ENCODE results near the gene PMF1.
A peak's percentile ranks its signal among the peaks of the same experiment; 100 is the strongest.
"Not testable (repeated sequence)": the region's sequence is repeated elsewhere in the genome, so short reads cannot be mapped to it uniquely, and the experiment has no call there.

PMF1 gene

DNA sequence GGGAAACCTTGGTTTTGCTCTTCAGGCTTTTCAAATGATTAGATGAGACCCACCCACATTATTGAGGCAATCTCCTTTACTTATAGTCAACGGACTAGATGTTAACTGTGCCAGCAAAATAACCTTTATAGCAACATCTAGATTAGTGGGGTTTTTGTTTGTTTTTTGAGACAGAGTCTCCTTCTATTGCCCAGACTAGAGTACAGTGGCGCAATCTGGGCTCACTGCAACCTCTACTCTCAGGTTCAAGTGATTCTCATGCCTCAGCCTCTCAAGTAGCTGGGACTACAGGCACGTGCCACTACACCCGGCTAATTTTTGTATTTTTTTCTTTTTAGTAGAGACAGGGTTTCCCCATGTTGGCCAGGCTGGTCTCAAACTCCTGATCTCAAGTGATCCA, 22.5 kb upstream of the PMF1 start:
- peaks cover 2 to 22% (median 15%) of the 10 kb centered on the region in 4 experiments for H3K4me1 ChIP-seq (ENCODE audit: control extremely low read depth in 1 of 4, control insufficient read depth in 4 of 4, insufficient read depth in 4 of 4, low read length in 3 of 4)
- CTCF ChIA-PET: interaction anchor here (1.4 to 1.6 kb wide), 2 partner anchors 26 to 100 kb away, joined by 3 read pairs; no protein-coding TSS in a partner anchor
- 100% methylated on average over 3 of the region's 4 CpGs for WGBS (ENCODE audit: insufficient coverage)
- H3K4me3 ChIP-seq (ENCODE audit: control insufficient read depth in 1 of 7, extremely low read depth in 1 of 7, insufficient read depth in 4 of 7, low read depth in 2 of 7, low read length in 6 of 7); DNase-seq; H3K27ac ChIP-seq (ENCODE audit: insufficient read depth in 1 of 2, low read depth in 1 of 2, low read length in 2 of 2, poor library complexity in 1 of 2, severe bottlenecking in 2 of 2); H3K9me3 ChIP-seq (ENCODE audit: control extremely low read depth in 1 of 5, control insufficient read depth in 4 of 5, insufficient read depth in 2 of 5, low read depth in 1 of 5, low read length in 4 of 5); H3K36me3 ChIP-seq (ENCODE audit: control insufficient read depth in 4 of 4, insufficient read depth in 4 of 4, low read length in 3 of 4); H3K27me3 ChIP-seq (replicated peaks in 2 of 5; ENCODE audit: control insufficient read depth in 4 of 5, insufficient read depth in 5 of 5, low read length in 4 of 5); POLR2A ChIA-PET: not testable (repeated sequence)

DNA sequence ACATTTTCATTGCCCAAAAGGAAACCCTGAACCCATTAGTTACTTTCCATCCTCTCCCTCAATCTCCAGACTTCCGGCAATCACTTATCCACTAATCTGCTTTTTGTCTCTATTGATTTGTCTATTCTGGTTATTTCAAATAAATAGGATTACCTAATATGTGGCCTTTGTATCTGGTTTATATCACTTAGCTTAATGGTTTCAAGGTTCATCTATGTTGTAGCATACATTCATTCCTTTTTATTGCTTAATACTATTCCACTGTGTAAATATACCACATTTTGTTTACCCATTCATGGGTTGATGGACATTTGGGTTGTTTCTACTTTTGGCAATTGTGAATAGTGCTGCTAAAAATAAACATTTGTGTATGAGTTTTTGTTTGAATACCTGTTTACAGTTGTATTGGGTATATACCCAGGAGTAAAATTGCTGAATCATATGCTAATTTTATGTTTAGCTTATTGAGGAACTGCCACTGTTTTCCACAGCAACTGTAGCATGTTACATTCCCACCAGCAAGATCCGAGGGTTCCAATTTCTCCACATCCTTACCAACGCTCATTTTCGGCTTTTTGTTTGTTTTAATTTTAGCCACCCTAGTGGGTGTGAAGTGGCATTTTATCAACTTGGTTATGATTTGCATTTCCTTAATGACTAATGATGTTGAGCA, 21.4 kb upstream of the PMF1 start:
- no peak overlapping the region for H3K4me3 ChIP-seq (ENCODE audit: control insufficient read depth in 1 of 7, extremely low read depth in 1 of 7, insufficient read depth in 4 of 7, low read depth in 2 of 7, low read length in 6 of 7)
- H3K4me1 ChIP-seq (ENCODE audit: control extremely low read depth in 1 of 4, control insufficient read depth in 4 of 4, insufficient read depth in 4 of 4, low read length in 3 of 4): peaks cover 2 to 22% (median 15%) of the 10 kb centered on the region in 4 experiments
- peaks cover 0 to 3% (median 0%) of the 10 kb centered on the region in 5 experiments for H3K9me3 ChIP-seq (ENCODE audit: control extremely low read depth in 1 of 5, control insufficient read depth in 4 of 5, insufficient read depth in 2 of 5, low read depth in 1 of 5, low read length in 4 of 5)
- no peak overlapping the region for H3K27ac ChIP-seq (ENCODE audit: insufficient read depth in 1 of 2, low read depth in 1 of 2, low read length in 2 of 2, poor library complexity in 1 of 2, severe bottlenecking in 2 of 2)
- peaks cover 0 to 9% (median 5%) of the 10 kb centered on the region in 4 experiments for H3K36me3 ChIP-seq (ENCODE audit: control insufficient read depth in 4 of 4, insufficient read depth in 4 of 4, low read length in 3 of 4)
- H3K27me3 ChIP-seq (replicated peaks in 2 of 5; ENCODE audit: control insufficient read depth in 4 of 5, insufficient read depth in 5 of 5, low read length in 4 of 5): no peaks in the 10 kb centered on the region
- CTCF ChIA-PET: interaction anchor here (1.6 kb wide), 1 partner anchor 27 kb away, joined by 3 read pairs; no protein-coding TSS in a partner anchor
- no CpG with 5 or more reads among the region's 4 CpGs for WGBS (ENCODE audit: insufficient coverage)
- peak in 2 of 3 donors; percentile 39 to 41 for DNase-seq
- POLR2A ChIA-PET: no interaction called here

DNA sequence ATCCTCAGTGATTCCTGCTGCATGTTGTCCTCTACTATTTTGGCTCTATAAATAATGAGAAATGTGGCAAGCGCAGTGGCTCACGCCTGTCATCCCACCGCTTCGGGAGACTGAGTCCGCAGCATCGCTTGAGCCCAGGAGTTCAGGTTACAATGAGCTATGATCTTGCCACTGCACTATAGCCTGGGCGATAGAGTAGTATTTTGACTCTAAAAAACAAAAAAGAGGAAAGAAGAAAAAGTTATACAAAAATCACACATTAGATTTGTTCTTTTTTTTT, 19.7 kb upstream of the PMF1 start:
- H3K4me3 ChIP-seq (ENCODE audit: control insufficient read depth in 1 of 7, extremely low read depth in 1 of 7, insufficient read depth in 4 of 7, low read depth in 2 of 7, low read length in 6 of 7): peak overlapping the region; percentile 69 to 98 (median 94)
- peaks cover 0 to 20% (median 10%) of the 10 kb centered on the region in 4 experiments for H3K36me3 ChIP-seq (ENCODE audit: control insufficient read depth in 4 of 4, insufficient read depth in 4 of 4, low read length in 3 of 4)
- peak overlapping the region; percentile 76 to 92 for H3K27ac ChIP-seq (ENCODE audit: insufficient read depth in 1 of 2, low read depth in 1 of 2, low read length in 2 of 2, poor library complexity in 1 of 2, severe bottlenecking in 2 of 2)
- no peaks in the 10 kb centered on the region for H3K27me3 ChIP-seq (replicated peaks in 2 of 5; ENCODE audit: control insufficient read depth in 4 of 5, insufficient read depth in 5 of 5, low read length in 4 of 5)
- DNase-seq: no peak
- CTCF ChIA-PET: interaction anchor here (1.1 to 1.8 kb wide), 3 partner anchors 31 to 60 kb away, joined by 4 to 11 read pairs (median 5); no protein-coding TSS in a partner anchor
- POLR2A ChIA-PET: interaction anchor here (0.9 to 1.0 kb wide), 2 partner anchors 20 to 96 kb away, joined by 3 read pairs; partner anchors contain the start of gene PMF1
- H3K4me1 ChIP-seq (ENCODE audit: control extremely low read depth in 1 of 4, control insufficient read depth in 4 of 4, insufficient read depth in 4 of 4, low read length in 3 of 4): peaks cover 2 to 22% (median 15%) of the 10 kb centered on the region in 4 experiments
- peaks cover 0 to 3% (median 0%) of the 10 kb centered on the region in 5 experiments for H3K9me3 ChIP-seq (ENCODE audit: control extremely low read depth in 1 of 5, control insufficient read depth in 4 of 5, insufficient read depth in 2 of 5, low read depth in 1 of 5, low read length in 4 of 5)
- 100% methylated on average over 2 of the region's 7 CpGs for WGBS (ENCODE audit: insufficient coverage)

DNA sequence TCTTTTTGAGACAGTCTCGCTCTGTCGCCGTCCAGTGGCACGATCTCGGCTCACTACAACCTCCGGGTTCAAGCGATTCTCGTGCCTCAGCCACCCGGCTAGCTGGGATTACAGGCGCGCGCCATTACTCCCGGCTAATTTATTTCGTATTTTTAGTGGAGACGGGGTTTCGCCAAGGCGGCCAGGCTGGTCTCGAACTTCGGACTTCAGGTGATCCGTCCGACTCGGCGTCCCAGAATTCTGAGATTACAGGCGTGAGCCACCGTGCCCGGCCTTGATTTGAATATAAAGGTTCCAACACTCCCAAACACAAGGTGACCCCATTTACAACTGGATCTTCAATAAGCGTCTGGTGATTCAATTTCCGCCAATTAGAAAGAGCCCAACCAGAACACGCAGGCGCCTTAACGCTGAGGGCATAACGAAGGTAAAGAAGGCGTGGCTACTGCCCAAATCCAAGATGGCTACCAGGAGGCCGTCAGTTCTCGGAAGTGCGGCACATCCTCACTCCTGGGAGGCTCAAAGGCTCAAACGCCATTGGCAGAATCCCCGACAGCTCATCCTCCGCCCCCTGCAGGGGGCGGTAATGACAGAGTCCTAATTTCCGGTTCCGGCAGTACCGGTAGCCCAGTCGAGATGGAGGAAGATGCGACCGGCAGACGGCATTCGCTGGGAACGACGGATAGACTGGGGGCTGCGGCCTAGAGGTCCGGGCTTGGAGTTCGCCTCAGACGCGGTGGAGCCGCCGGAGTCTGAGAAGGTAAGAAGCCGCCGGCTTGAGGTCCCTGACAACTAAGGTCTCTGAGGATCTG, 19.1 kb upstream of the PMF1 start, which contains the start of gene SLC25A44:
Gene SLC25A44, plus strand, starts transcription at position 617 of the 812 bp plus-strand sequence. CDS start 5,744 bp downstream, outside the sequence.
- WGBS (ENCODE audit: insufficient coverage): 0% methylated on average over 54 of the region's 59 CpGs
- DNase-seq: peak; percentile 99
- H3K9me3 ChIP-seq (ENCODE audit: control extremely low read depth in 1 of 5, control insufficient read depth in 4 of 5, insufficient read depth in 2 of 5, low read depth in 1 of 5, low read length in 4 of 5): peaks cover 0 to 3% (median 0%) of the 10 kb centered on the region in 5 experiments
- peak within 1 kb of the TSS; percentile 81 to 92 for H3K27ac ChIP-seq (ENCODE audit: insufficient read depth in 1 of 2, low read depth in 1 of 2, low read length in 2 of 2, poor library complexity in 1 of 2, severe bottlenecking in 2 of 2)
- peak within 1 kb of the TSS; percentile 87 to 98 (median 94) for H3K4me3 ChIP-seq (ENCODE audit: control insufficient read depth in 1 of 7, extremely low read depth in 1 of 7, insufficient read depth in 4 of 7, low read depth in 2 of 7, low read length in 6 of 7)
- peaks cover 2 to 22% (median 15%) of the 10 kb centered on the region in 4 experiments for H3K4me1 ChIP-seq (ENCODE audit: control extremely low read depth in 1 of 4, control insufficient read depth in 4 of 4, insufficient read depth in 4 of 4, low read length in 3 of 4)
- ChIA-PET POLR2A (interaction anchor here (0.7 to 1.0 kb wide), 3 partner anchors 19 to 261 kb away, joined by 3 to 6 read pairs (median 3); partner anchors contain the start of gene PMF1), CTCF (interaction anchor here (0.9 to 1.8 kb wide), 11 partner anchors 11 to 60 kb away, joined by 3 to 11 read pairs (median 4); partner anchors contain the start of gene SEMA4A)
- peaks cover 0 to 23% (median 10%) of the 10 kb centered on the region in 4 experiments for H3K36me3 ChIP-seq (ENCODE audit: control insufficient read depth in 4 of 4, insufficient read depth in 4 of 4, low read length in 3 of 4)
- H3K27me3 ChIP-seq (replicated peaks in 2 of 5; ENCODE audit: control insufficient read depth in 4 of 5, insufficient read depth in 5 of 5, low read length in 4 of 5): no peaks in the 10 kb centered on the region

DNA sequence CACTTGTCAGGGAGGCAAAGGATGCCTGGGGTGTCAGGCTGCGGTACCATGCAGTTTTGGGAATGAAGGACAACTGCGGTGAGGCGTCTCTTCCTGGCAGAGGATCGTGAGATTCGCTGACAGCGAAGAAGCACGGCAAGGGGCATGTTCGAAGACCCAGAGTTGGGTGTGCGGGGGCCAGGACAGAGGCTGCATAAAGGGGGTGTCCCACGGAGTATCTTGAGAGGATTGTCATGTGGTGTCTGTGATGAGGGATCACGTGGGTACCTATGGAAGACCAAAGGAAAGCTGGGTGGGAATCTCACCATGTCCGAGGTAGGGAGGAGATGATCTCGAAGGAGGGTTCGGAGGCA, 18.5 kb upstream of the PMF1 start:
- CTCF ChIA-PET: interaction anchor here (0.6 to 1.8 kb wide), 13 partner anchors 10 to 1859 kb away, joined by 3 to 11 read pairs (median 4); partner anchors contain the start of gene SEMA4A
- peak overlapping the region; percentile 87 to 98 (median 94) for H3K4me3 ChIP-seq (ENCODE audit: control insufficient read depth in 1 of 7, extremely low read depth in 1 of 7, insufficient read depth in 4 of 7, low read depth in 2 of 7, low read length in 6 of 7)
- 18% methylated on average over 14 of the region's 14 CpGs for WGBS (ENCODE audit: insufficient coverage)
- DNase-seq: no peak
- H3K27ac ChIP-seq (ENCODE audit: insufficient read depth in 1 of 2, low read depth in 1 of 2, low read length in 2 of 2, poor library complexity in 1 of 2, severe bottlenecking in 2 of 2): peak overlapping the region; percentile 81 to 92
- POLR2A ChIA-PET: no interaction called here
- peaks cover 2 to 22% (median 15%) of the 10 kb centered on the region in 4 experiments for H3K4me1 ChIP-seq (ENCODE audit: control extremely low read depth in 1 of 4, control insufficient read depth in 4 of 4, insufficient read depth in 4 of 4, low read length in 3 of 4)
- H3K36me3 ChIP-seq (ENCODE audit: control insufficient read depth in 4 of 4, insufficient read depth in 4 of 4, low read length in 3 of 4): peaks cover 0 to 29% (median 11%) of the 10 kb centered on the region in 4 experiments
- H3K9me3 ChIP-seq (ENCODE audit: control extremely low read depth in 1 of 5, control insufficient read depth in 4 of 5, insufficient read depth in 2 of 5, low read depth in 1 of 5, low read length in 4 of 5): no peaks in the 10 kb centered on the region
- no peaks in the 10 kb centered on the region for H3K27me3 ChIP-seq (replicated peaks in 2 of 5; ENCODE audit: control insufficient read depth in 4 of 5, insufficient read depth in 5 of 5, low read length in 4 of 5)

DNA sequence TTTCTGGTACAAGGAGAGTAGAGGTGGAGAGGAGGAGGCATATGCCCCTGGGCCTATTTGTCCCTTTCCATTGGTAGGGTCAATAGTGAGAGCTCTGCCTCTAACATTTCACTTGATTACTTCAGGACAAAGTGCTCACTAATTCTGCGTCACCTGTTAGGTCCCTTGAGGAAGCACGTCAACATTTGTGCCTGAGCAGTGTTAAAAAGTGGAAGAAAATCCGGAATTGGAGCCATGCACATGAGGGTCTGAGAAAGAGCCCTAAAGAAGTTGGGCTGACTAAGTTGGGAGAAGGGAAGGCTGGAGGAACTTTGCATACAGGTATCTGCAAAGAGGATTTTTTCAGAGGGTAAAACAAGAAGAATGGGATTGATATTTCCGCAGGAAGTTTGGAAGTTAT, 17.0 kb upstream of the PMF1 start:
- Histone ChIP-seq H3K36me3 (ENCODE audit: control insufficient read depth in 4 of 4, insufficient read depth in 4 of 4, low read length in 3 of 4) (peaks cover 7 to 42% (median 21%) of the 10 kb centered on the region in 4 experiments), H3K4me3 (ENCODE audit: control insufficient read depth in 1 of 7, extremely low read depth in 1 of 7, insufficient read depth in 4 of 7, low read depth in 2 of 7, low read length in 6 of 7) (no peak overlapping the region), H3K4me1 (ENCODE audit: control extremely low read depth in 1 of 4, control insufficient read depth in 4 of 4, insufficient read depth in 4 of 4, low read length in 3 of 4) (peaks cover 2 to 22% (median 15%) of the 10 kb centered on the region in 4 experiments), H3K9me3 (ENCODE audit: control extremely low read depth in 1 of 5, control insufficient read depth in 4 of 5, insufficient read depth in 2 of 5, low read depth in 1 of 5, low read length in 4 of 5) (no peaks in the 10 kb centered on the region), H3K27me3 (replicated peaks in 2 of 5; ENCODE audit: control insufficient read depth in 4 of 5, insufficient read depth in 5 of 5, low read length in 4 of 5) (no peaks in the 10 kb centered on the region), H3K27ac (ENCODE audit: insufficient read depth in 1 of 2, low read depth in 1 of 2, low read length in 2 of 2, poor library complexity in 1 of 2, severe bottlenecking in 2 of 2) (no peak overlapping the region)
- ChIA-PET POLR2A (no interaction called here), CTCF (interaction anchor here (1.3 kb wide), 1 partner anchor 22 kb away, joined by 3 read pairs; no protein-coding TSS in a partner anchor)
- 86% methylated on average over 4 of the region's 4 CpGs for WGBS (ENCODE audit: insufficient coverage)
- peak in 2 of 3 donors; percentile 6 to 11 for DNase-seq

Data from common myeloid progenitor, CD34-positive (primary cell).